ENCODE results near the gene SERPINB13.
"Not testable (repeated sequence)": the region's sequence is repeated elsewhere in the genome, so short reads cannot be mapped to it uniquely, and the experiment has no call there.

The SERPINB13 gene

DNA sequence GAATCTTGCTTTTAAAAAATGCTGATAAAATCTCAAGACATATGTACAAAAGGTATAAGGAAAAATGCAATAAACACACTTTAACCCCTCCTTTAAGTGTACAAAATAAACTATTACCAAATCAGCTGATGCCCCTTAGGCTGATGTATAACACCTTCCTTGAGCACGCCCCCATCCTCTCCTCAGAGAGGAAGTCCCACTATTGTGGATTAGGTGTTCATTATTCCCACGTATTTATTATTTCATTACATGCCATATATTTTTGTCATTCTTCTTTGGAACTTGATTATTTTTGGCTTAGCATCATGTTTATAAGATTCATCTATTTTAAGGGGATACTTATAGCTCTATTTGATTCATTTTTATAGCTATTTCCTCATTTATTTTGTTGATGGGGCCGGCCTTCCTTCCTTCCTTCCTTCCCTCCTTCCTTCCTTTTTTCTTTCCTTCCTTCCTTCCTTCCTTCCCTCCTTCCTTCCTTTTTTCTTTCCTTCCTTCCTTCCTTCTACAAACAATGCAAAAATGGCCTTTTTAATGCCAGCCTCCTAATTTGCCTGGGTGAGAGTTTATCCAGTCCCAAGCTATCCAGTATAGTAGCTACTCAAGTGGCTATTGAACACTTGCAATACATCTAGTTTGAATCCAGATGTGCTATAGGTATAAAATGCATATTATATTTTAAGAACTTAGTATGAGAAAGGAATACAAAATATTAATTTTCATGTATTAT, 4.0 kb downstream of the SERPINB13 start:
- DNase-seq (ENCODE audit: low read depth), result no peak

DNA sequence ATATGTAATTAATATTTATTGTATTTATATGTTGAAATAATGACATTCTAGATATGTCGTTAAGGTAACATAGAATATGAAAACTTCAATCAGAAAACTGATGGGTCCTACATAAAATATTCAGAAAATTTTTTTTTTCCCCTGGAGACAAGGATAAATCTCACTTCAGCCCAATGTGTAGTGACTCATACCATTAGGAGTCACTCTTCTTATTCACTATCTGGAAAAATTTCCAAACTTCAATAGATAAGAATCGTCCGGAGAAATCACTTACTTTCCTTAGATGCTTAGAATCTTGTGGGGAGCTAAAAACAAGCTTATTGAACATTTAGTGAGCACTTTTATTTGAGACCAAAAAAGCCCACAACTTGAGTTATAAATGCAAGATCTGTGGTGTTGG, 4.6 kb downstream of the SERPINB13 start:
- no peak for DNase-seq (ENCODE audit: low read depth)

DNA sequence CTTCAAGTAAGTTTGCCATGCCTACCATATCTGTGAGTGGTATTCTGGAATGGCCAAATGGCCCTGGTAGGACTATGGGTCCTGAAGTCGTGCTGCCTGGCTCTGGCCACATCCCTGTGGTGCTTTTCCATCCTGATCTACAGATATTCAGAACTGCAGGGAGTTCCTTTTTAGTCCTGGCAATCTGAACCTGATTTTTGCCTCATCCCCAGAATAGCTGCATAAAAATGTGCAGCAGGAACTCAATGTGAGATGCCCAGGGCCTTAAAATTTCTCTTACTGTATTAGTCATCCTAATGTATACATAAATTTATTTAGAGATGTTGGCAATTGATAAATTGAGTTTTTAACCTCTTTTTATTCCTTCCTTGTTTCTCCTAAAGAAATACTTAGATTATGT, 5.3 kb downstream of the SERPINB13 start:
- DNase-seq (ENCODE audit: low read depth), result no peak

- DNase-seq (ENCODE audit: low read depth), result no peak
These were observed 9.8 kb downstream of the SERPINB13 start for GRCh38 chr18:63596964-63597363.

- DNase-seq (ENCODE audit: low read depth), result no peak
These were observed 16.2 kb downstream of the SERPINB13 start for GRCh38 chr18:63603355-63603754.

DNA sequence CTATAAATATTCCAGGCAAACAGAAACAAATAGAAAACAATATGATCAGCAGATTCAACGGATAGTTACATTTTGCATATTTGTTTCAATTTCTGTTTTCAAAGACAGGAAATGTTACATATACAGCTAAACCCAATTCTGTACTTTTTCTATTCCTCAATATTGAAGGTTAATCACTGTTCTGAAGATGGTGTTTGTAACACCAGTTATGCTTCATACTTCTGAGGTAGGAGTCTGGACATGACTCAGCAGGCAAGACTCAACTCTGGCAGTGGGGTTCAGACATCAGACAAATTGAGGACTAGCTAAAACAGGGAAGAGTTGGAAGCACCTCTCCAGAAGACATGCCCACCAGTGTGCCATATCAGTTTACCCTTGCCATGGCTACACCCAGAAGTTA, 16.6 kb downstream of the SERPINB13 start:
- no peak for DNase-seq (ENCODE audit: low read depth)

GRCh38 chr18:63604791-63605567, 17.8 kb downstream of the SERPINB13 start:
- no peak for DNase-seq (ENCODE audit: low read depth)

GRCh38 chr18:63606526-63606925, 19.4 kb downstream of the SERPINB13 start:
- DNase-seq (ENCODE audit: low read depth), result no peak

GRCh38 chr18:63613420-63613819, 26.3 kb downstream of the SERPINB13 start:
- DNase-seq (ENCODE audit: low read depth), result no peak

DNA sequence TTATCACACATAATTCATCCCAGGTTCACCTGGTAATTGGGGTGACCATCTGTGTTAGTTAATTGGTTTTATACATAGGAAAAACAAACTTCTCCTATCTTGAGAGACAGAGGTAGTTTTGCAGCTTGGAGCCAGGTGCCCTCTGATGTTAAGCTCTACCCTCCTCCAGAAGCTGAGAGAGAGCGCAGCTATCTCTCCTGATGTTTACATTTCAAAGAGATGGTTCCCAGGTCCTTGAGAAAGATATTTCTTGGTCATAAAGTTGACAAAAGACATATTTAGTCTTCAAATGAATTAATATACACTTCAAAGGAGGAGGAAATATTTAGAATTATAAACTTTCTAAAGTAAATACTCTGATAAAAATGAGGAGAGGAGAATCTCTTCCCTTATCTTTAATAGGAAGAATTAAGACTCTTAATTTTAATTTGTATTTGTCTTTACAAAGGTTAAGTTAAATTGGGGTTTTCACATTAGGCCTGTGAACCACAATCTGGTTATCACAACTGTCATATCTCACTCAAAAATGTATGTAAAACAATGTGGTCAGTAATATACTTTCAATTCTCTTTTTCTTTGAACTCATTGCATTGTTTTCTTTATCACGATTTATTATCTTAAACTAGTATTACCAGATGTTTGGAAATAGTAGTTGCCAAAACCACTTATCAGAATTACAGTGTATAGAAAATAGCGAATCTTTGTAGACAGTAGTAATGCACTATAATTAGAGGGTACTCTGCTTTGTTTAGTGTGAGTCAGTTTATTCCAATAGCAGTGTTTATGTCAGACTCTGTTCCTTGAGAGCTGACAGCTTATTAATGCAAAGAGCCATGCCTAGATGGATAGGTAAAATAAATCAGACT, 30.1 kb downstream of the SERPINB13 start:
- DNase-seq (ENCODE audit: low read depth), result no peak

GRCh38 chr18:63617915-63618234, 30.7 kb downstream of the SERPINB13 start:
- no peak for DNase-seq (ENCODE audit: low read depth)

GRCh38 chr18:63619661-63620060, 32.5 kb downstream of the SERPINB13 start:
- no peak for DNase-seq (ENCODE audit: low read depth)

DNA sequence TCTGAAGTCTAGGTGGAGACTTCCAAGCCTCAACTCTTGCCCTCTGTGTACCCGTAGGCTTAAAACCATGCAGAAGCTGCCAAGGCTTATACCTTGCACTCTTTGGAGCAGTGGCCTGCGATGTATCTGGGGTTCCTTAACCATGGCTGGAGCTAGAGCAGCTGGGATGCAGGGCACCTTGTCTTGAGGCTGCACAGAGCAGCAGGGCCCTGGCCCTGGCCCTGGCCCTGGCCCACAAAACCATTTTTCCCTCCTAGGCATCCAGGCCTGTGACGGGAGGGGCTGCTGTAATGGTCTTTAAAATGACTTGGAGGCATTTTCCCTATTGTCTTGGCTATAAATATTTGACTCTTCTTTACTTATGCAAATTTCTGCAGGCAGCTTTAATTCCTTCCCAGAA, 37.7 kb downstream of the SERPINB13 start:
- no peak for DNase-seq (ENCODE audit: low read depth)

- no peak for DNase-seq (ENCODE audit: low read depth)
These were observed 39.3 kb downstream of the SERPINB13 start for GRCh38 chr18:63626431-63626830.

DNA sequence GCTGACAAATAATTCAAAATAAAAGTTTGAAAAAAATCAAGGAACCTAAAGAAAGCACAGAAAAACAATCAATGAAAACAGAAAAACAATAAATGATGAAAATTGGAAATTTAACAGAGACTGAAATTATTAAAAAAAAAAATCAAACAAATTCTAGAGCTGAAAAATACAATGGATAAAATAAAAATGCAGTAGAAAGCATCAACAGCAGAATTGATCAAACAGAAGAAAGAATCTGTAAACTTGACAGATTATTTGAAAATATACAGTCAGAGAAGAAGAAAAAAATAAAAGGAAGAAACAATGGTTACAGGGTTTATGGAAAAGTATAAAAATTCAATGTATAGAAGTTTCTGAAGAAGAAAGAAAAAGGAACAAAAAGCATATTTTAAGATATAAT, 40.7 kb downstream of the SERPINB13 start:
- DNase-seq (ENCODE audit: low read depth), result no peak

GRCh38 chr18:63637703-63638102, 50.6 kb downstream of the SERPINB13 start:
- no peak for DNase-seq (ENCODE audit: low read depth)

DNA sequence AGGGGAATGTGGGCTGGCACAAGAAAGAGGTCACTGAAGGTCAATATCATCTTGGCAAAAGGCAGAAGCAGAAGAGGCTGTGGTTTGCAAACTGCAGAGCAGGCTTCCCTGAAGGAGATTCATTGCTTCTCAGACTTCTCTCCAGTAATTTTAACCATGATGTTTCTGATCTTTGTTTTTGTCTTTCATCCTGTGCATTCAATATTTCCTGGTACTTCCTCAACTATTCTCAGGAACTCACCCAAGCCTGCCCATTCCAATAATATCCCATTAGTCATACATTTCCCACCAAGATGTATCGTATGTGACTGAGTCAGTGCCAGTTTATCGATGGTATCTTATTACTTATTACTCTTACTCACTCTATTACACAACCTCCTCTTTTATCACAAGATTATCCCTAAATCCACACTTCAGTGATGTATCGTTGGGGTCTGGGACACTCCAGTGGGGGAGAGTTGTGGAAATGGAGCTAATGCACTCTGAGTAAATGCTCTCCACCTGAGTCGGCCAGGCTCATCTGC, 54.1 kb downstream of the SERPINB13 start:
- not testable (repeated sequence) for DNase-seq (ENCODE audit: low read depth)

DNA sequence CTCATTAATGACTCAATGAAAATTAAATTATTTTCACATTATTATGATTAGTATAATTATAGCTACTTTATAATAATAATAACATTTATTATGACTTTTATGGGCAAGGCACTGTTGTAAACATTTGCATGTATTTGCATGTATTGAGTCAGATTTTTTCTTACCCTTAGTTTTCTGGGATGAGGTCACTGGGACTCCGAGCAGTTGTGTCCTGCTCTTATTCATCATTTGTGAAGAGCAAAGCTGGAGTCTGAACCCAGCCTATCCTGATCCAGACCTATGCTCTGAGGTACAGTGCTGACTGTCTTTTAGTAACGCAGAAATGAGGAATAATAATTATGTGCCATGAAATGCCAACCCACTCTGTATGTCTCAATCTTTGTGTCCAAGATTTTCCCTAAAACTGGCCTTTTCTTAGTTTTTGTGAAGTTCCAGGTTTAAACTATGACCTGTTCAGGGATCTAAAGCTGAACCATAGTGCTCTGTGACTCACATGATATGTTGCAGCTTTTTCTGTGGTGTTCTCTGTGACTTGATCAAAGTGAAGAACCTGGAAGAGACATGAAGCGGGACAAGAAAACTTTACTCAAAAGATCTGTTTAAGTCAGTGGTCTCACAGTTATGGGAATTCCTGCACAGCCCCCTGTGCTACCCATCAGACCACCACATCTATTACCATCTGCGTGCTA, 55.7 kb downstream of the SERPINB13 start:
- DNase-seq (ENCODE audit: low read depth), result not testable (repeated sequence)

DNA sequence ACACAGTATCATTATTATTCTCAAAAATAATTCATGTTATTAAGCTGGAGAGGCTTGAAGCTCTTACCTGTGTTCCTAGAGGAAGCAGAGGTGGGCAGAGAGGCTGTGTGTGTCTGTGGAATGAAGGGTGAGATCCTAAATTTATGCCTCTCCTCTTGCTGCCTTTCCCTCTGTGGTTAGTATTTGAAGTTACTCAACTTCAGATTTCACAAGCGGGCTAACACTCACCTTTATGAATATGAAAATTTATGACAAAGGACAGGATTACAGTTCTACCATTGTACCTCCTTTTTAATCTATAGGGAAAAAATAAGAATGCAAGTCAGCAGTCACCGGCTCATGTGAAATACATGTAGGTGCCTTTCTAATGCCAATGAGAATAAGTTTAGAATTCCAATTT, 57.0 kb downstream of the SERPINB13 start, which contains the start of gene SERPINB4:
SERPINB4 (minus strand) TSS at position 115 of the 400 bp plus-strand sequence. CDS start 679 bp downstream, outside the sequence.
- DNase-seq (ENCODE audit: low read depth), result not testable (repeated sequence)

DNA sequence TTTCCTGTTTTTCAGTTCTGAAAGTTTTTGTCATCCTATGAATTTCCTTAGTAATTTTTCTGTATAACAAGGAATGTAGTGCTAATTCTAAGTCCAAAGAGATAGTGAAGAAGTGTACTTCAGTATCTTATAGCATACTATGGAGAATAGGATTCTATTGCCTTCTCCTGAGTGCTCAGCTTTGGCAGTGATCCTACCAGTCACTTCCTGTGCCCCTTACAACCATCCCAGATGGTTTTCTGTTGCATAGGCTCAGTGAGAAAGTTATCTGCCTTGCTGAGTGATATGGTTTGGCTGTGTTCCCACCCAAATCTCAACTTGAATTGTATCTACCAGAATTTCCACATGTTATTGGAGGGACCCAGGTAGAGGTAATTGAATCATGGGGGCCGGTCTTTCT, 57.6 kb downstream of the SERPINB13 start:
- not testable (repeated sequence) for DNase-seq (ENCODE audit: low read depth)

DNA sequence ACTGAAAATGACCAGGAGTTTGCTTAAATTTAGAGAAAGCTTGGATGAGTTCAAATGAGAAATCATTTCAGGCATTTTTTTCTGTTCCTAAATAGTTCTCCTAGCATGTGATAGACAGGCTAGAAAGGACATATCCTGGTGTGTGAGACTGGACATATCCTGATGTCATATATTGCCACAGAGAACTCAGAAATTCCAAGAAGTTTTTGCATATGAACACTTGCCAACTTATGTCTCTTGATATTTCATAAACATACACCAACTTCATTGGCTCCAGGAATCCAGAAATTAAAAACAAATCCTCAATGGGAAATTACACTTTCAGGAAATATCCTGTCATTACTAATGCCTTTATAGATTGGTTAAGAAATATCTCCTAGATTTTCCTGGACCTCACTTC, 59.8 kb downstream of the SERPINB13 start:
- no peak for DNase-seq (ENCODE audit: low read depth)

- DNase-seq (ENCODE audit: low read depth), result no peak
These were observed 61.1 kb downstream of the SERPINB13 start for GRCh38 chr18:63648241-63648640.
